Karpas-422 (cell line): ENCODE measurements around the gene ADRB2. TPM values are rescaled to one million over a fixed set of nuclear protein-coding genes. Genes with fewer than 3 reads are reported as not detected.
"Not testable (repeated sequence)": the region's sequence is repeated elsewhere in the genome, so short reads cannot be mapped to it uniquely, and the experiment has no call there.

Experiments used
- DNase-seq: peaks from one replicate; pipeline ENCODE4 v3.0.0-alpha.2; 2015
- H2AFZ ChIP-seq: fragments of 200-600 bp; sonication (generic); 2 replicates; pipeline ENCODE4 v1.6.1; 2014; ENCODE audit warnings: antibody characterized with exemption, low read length, mixed read lengths
- H3K27ac ChIP-seq: fragments of 200-600 bp; sonication (generic); 2 replicates; pipeline ENCODE4 v1.5.1; 2014; ENCODE audit warnings: mild to moderate bottlenecking, low read length, moderate library complexity
- H3K27me3 ChIP-seq: fragments of 200-600 bp; sonication (generic); 2 replicates; pipeline ENCODE4 v1.6.1; 2014; ENCODE audit warnings: low read length, mixed read lengths
- H3K36me3 ChIP-seq: fragments of 200-600 bp; sonication (generic); 2 replicates; pipeline ENCODE4 v1.6.1; 2014; ENCODE audit warnings: low read length, mixed read lengths; ENCODE audit not compliant: insufficient read depth
- H3K4me1 ChIP-seq: fragments of 200-600 bp; sonication (generic); 2 replicates; pipeline ENCODE4 v1.6.1; 2014; ENCODE audit warnings: mild to moderate bottlenecking, low read length, mixed read lengths
- H3K4me2 ChIP-seq: fragments of 200-600 bp; sonication (generic); 2 replicates; pipeline ENCODE4 v1.6.1; 2014; ENCODE audit warnings: low read length, low read depth, mild to moderate bottlenecking; ENCODE audit not compliant: poor library complexity, severe bottlenecking
- H3K4me3 ChIP-seq: fragments of 200-600 bp; sonication (generic); 2 replicates; pipeline ENCODE4 v1.5.1; 2014; ENCODE audit warnings: mild to moderate bottlenecking, antibody characterized with exemption, low read length, mixed read lengths
- H3K79me2 ChIP-seq: fragments of 200-600 bp; sonication (generic); 2 replicates; pipeline ENCODE4 v1.6.1; 2014; ENCODE audit warnings: mild to moderate bottlenecking, low read length, mixed read lengths
- H3K9ac ChIP-seq: fragments of 200-600 bp; sonication (generic); 2 replicates; pipeline ENCODE4 v1.6.0; 2014; ENCODE audit warnings: low read length
- H3K9me2 ChIP-seq: fragments of 200-600 bp; sonication (generic), shearing (Covaris generic); replicated peaks from 2 replicates; pipeline ENCODE4 v1.6.0; 2014; ENCODE audit warnings: mild to moderate bottlenecking, low read length, moderate library complexity; ENCODE audit not compliant: insufficient read depth
- H3K9me3 ChIP-seq: fragments of 300-700, 200-600 bp; sonication (generic); 2 replicates; pipeline ENCODE4 v1.6.1; 2014; ENCODE audit warnings: low read length, mixed read lengths
- H4K20me1 ChIP-seq: fragments of 200-600 bp; sonication (generic); 2 replicates; pipeline ENCODE4 v1.6.1; 2014; ENCODE audit warnings: mild to moderate bottlenecking, antibody characterized with exemption, low read length, low read depth; ENCODE audit not compliant: insufficient read depth
- total RNA-seq: library from RNA; depleted of rRNA; stranded (reverse); fragments of >200 nt; shearing (Covaris generic); gene quantifications from 2 replicates; pipeline ENCODE4 v1.2.3, GENCODE V29; 2014; ENCODE audit warnings: low replicate concordance; rRNA removed

Gene ADRB2
- total RNA-seq, 1 experiment from 2014 or later, result 39.9 TPM

GRCh38 chr5:148864113-148864841 is 37.9 kb downstream of the ADRB2 start:
- Histone ChIP-seq H3K79me2 (no peaks in the 10 kb centered on the region), H3K9ac (no peak overlapping the region), H3K4me2 (no peak overlapping the region), H2AFZ (no peak overlapping the region), H3K9me2 (no peaks in the 10 kb centered on the region), H3K4me3 (no peak overlapping the region), H3K27me3 (no peaks in the 10 kb centered on the region), H3K9me3 (no peaks in the 10 kb centered on the region), H4K20me1 (no peaks in the 10 kb centered on the region; the same call in 1 of the 2 replicates), H3K4me1 (peaks cover 17% of the 10 kb centered on the region), H3K27ac (no peak overlapping the region), H3K36me3 (no peaks in the 10 kb centered on the region)
- DNase-seq, result no peak

GRCh38 chr5:148866024-148866423 is 39.6 kb downstream of the ADRB2 start:
- Histone ChIP-seq H3K9ac (no peak overlapping the region), H3K4me1 (peaks cover 13% of the 10 kb centered on the region), H2AFZ (no peak overlapping the region), H3K9me2 (no peaks in the 10 kb centered on the region), H3K4me2 (no peak overlapping the region), H3K27ac (no peak overlapping the region), H3K79me2 (no peaks in the 10 kb centered on the region), H3K9me3 (no peaks in the 10 kb centered on the region), H4K20me1 (no peaks in the 10 kb centered on the region), H3K4me3 (no peak overlapping the region), H3K27me3 (no peaks in the 10 kb centered on the region), H3K36me3 (no peaks in the 10 kb centered on the region)
- DNase-seq, result no peak

GRCh38 chr5:148873120-148873519 is 46.7 kb downstream of the ADRB2 start:
- no peak overlapping the region for H3K4me3 ChIP-seq
- no peaks in the 10 kb centered on the region for H3K79me2 ChIP-seq
- peaks cover 30% of the 10 kb centered on the region for H3K4me1 ChIP-seq
- no peak overlapping the region for H3K27ac ChIP-seq
- no peaks in the 10 kb centered on the region for H3K9me3 ChIP-seq
- no peaks in the 10 kb centered on the region for H4K20me1 ChIP-seq
- H3K9me2 ChIP-seq, result no peaks in the 10 kb centered on the region
- no peaks in the 10 kb centered on the region for H3K36me3 ChIP-seq
- no peak overlapping the region for H3K9ac ChIP-seq
- no peaks in the 10 kb centered on the region for H3K27me3 ChIP-seq
- H2AFZ ChIP-seq, result no peak overlapping the region
- H3K4me2 ChIP-seq, result no peak overlapping the region
- DNase-seq, result no peak

DNA sequence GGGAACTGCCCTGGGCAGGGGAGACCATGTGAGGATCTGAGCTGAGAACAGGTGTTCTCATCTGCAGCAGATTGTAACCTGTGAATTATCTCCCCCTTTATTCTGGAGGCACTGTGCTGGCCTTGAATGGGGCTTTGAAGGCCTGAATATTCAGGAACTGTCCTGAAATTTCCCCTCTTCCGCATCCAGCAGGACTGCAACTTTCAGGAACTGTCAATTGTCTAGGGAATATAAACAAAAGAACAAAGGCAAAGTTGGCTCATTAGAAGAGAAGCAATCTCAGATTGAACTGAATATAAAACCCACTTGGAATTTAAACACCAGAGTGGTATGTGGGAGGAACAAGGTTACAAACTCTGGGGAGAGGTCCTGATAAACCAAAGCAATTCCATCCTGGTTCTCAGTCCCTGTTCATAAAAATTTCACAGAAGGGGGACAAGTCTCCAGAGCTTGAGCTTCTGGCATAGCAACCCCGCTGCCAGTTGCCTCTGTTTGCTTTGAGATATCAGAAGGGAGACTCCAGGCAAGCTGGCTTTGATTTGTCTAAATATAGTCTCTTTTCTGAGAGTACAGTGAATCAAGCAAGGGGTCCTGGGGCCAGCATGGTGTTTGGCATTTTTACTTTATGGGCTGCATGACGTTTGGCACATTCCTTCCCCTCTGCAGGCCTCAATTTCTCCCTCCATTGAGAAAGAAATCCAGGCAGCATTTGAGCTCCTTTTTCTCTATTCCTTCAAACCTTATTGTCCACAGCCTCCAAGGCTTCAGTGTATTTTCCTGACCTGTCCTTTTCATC is 47.5 kb downstream of the ADRB2 start:
- Histone ChIP-seq H3K9me2 (no peaks in the 10 kb centered on the region), H3K4me3 (no peak overlapping the region), H3K9ac (no peak overlapping the region), H3K79me2 (no peaks in the 10 kb centered on the region), H3K4me2 (no peak overlapping the region), H3K27ac (no peak overlapping the region), H4K20me1 (no peaks in the 10 kb centered on the region), H2AFZ (no peak overlapping the region), H3K36me3 (no peaks in the 10 kb centered on the region), H3K27me3 (no peaks in the 10 kb centered on the region), H3K4me1 (peaks cover 26% of the 10 kb centered on the region), H3K9me3 (no peaks in the 10 kb centered on the region)
- no peak for DNase-seq

- Histone ChIP-seq H3K9me2 (no peaks in the 10 kb centered on the region), H4K20me1 (no peaks in the 10 kb centered on the region), H3K4me1 (peaks cover 21% of the 10 kb centered on the region), H3K9ac (no peak overlapping the region), H2AFZ (no peak overlapping the region), H3K79me2 (no peaks in the 10 kb centered on the region), H3K4me3 (no peak overlapping the region), H3K36me3 (no peaks in the 10 kb centered on the region), H3K27ac (no peak overlapping the region), H3K4me2 (no peak overlapping the region), H3K27me3 (no peaks in the 10 kb centered on the region), H3K9me3 (no peaks in the 10 kb centered on the region)
- no peak for DNase-seq
Measured at GRCh38 chr5:148875205-148875875, 48.9 kb downstream of the ADRB2 start.

DNA sequence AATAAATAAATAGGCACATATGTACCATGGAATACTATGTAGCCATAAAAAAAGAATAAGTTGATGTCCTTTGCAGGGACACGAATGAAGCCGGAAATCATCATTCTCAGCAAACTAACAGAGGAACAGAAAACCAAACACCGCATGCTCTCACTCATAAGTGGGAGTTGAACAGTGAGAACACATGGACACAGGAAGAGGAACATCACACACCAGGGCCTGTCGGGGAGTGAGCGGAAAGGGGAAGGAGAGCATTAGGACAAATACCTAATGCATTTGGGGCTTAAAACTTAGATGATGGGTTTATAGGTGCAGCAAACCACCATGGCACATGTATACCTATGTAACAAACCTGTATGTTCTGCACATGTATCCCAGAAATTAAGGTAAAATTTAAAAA is 51.0 kb downstream of the ADRB2 start:
- H3K9me3 ChIP-seq, H3K9me2 ChIP-seq, H2AFZ ChIP-seq, H4K20me1 ChIP-seq, DNase-seq, H3K4me2 ChIP-seq, H3K27me3 ChIP-seq, H3K27ac ChIP-seq, H3K4me3 ChIP-seq, H3K36me3 ChIP-seq, H3K4me1 ChIP-seq, H3K9ac ChIP-seq, H3K79me2 ChIP-seq: not testable (repeated sequence)

Other genes starting within 250 kb of the ADRB2 start
- not detected in 2 replicates for gene HTR4, start 172.1 kb upstream of the ADRB2 start, total RNA-seq
- gene SH3TC2, start 236.5 kb downstream of the ADRB2 start, total RNA-seq, result not detected in 2 replicates